ENCODE measurements around the gene POLR2A. TPM values are rescaled to one million over a fixed set of nuclear protein-coding genes. Genes with fewer than 3 reads are reported as not detected.

Gene POLR2A
- total and polyA plus RNA-seq, 4 donors, result 13.3 to 54.4 (median 34.8) TPM

GRCh38 chr17:7467498-7467897 lies 16.7 kb upstream of the POLR2A start:
- H3K27me3 ChIP-seq (ENCODE audit: control insufficient read depth in 4 of 4, insufficient read depth in 4 of 4, low read length in 3 of 4), result no peaks in the 10 kb centered on the region
- H3K9ac ChIP-seq (ENCODE audit: low read depth in 1 of 2, low read length in 2 of 2), result no peak overlapping the region
- no peaks in the 10 kb centered on the region for H3K9me3 ChIP-seq (ENCODE audit: control insufficient read depth in 4 of 4, low read length in 3 of 4)
- peak overlapping the region in 1 of 2 donors; percentile 46 for H3K27ac ChIP-seq (ENCODE audit: low read depth in 1 of 2, low read length in 2 of 2)
- H3K4me1 ChIP-seq (ENCODE audit: control insufficient read depth in 4 of 4, insufficient read depth in 4 of 4, low read length in 3 of 4), result peaks cover 0 to 20% (median 12%) of the 10 kb centered on the region in 4 donors
- no peak overlapping the region for H3K4me3 ChIP-seq (ENCODE audit: low read depth in 1 of 3, low read length in 3 of 3)
- H3K36me3 ChIP-seq (ENCODE audit: control insufficient read depth in 4 of 4, insufficient read depth in 3 of 4, low read depth in 1 of 4, low read length in 3 of 4), result peaks cover 0 to 8% (median 3%) of the 10 kb centered on the region in 4 donors
- no peak for DNase-seq (ENCODE audit: low spot score)
- TF ChIP-seq HNF4A (conservative IDR thresholded peaks at IDR 0.05) (no peak), GABPA (IDR thresholded peaks at IDR 0.05 in 1 of 2, conservative IDR thresholded peaks at IDR 0.05 in 1 of 2) (no peak), HNF4G (IDR thresholded peaks at IDR 0.05) (no peak), FOXA2 (IDR thresholded peaks at IDR 0.05) (no peak), NR2F2 (IDR thresholded peaks at IDR 0.05) (no peak), YY1 (IDR thresholded peaks at IDR 0.05) (no peak), FOXA1 (IDR thresholded peaks at IDR 0.05) (no peak)
- TF ChIP-seq, protein P1, sequence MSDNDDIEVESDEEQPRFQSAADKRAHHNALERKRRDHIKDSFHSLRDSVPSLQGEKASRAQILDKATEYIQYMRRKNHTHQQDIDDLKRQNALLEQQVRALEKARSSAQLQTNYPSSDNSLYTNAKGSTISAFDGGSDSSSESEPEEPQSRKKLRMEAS (IDR thresholded peaks at IDR 0.05), result no peak
- 85% methylated on average over 3 of the region's 3 CpGs for WGBS

GRCh38 chr17:7468290-7468689 lies 15.9 kb upstream of the POLR2A start:
- Histone ChIP-seq H3K27me3 (ENCODE audit: control insufficient read depth in 4 of 4, insufficient read depth in 4 of 4, low read length in 3 of 4) (no peaks in the 10 kb centered on the region), H3K27ac (ENCODE audit: low read depth in 1 of 2, low read length in 2 of 2) (no peak overlapping the region), H3K36me3 (ENCODE audit: control insufficient read depth in 4 of 4, insufficient read depth in 3 of 4, low read depth in 1 of 4, low read length in 3 of 4) (peaks cover 0 to 7% (median 1%) of the 10 kb centered on the region in 4 donors), H3K9ac (ENCODE audit: low read depth in 1 of 2, low read length in 2 of 2) (no peak overlapping the region), H3K9me3 (ENCODE audit: control insufficient read depth in 4 of 4, low read length in 3 of 4) (no peaks in the 10 kb centered on the region), H3K4me1 (ENCODE audit: control insufficient read depth in 4 of 4, insufficient read depth in 4 of 4, low read length in 3 of 4) (peaks cover 0 to 20% (median 12%) of the 10 kb centered on the region in 4 donors), H3K4me3 (ENCODE audit: low read depth in 1 of 3, low read length in 3 of 3) (no peak overlapping the region)
- WGBS, result 96% methylated on average over 11 of the region's 11 CpGs
- no peak for DNase-seq (ENCODE audit: low spot score)
- no peak for TF ChIP-seq ZBTB33 (IDR thresholded peaks at IDR 0.05)
- no peak for TF ChIP-seq TAF1 (conservative IDR thresholded peaks at IDR 0.05)
- TF ChIP-seq SP1 (IDR thresholded peaks at IDR 0.05), result no peak
- TF ChIP-seq FOXA2 (IDR thresholded peaks at IDR 0.05), result no peak
- TF ChIP-seq FOXA1 (IDR thresholded peaks at IDR 0.05), result no peak
- TF ChIP-seq, protein P2, sequence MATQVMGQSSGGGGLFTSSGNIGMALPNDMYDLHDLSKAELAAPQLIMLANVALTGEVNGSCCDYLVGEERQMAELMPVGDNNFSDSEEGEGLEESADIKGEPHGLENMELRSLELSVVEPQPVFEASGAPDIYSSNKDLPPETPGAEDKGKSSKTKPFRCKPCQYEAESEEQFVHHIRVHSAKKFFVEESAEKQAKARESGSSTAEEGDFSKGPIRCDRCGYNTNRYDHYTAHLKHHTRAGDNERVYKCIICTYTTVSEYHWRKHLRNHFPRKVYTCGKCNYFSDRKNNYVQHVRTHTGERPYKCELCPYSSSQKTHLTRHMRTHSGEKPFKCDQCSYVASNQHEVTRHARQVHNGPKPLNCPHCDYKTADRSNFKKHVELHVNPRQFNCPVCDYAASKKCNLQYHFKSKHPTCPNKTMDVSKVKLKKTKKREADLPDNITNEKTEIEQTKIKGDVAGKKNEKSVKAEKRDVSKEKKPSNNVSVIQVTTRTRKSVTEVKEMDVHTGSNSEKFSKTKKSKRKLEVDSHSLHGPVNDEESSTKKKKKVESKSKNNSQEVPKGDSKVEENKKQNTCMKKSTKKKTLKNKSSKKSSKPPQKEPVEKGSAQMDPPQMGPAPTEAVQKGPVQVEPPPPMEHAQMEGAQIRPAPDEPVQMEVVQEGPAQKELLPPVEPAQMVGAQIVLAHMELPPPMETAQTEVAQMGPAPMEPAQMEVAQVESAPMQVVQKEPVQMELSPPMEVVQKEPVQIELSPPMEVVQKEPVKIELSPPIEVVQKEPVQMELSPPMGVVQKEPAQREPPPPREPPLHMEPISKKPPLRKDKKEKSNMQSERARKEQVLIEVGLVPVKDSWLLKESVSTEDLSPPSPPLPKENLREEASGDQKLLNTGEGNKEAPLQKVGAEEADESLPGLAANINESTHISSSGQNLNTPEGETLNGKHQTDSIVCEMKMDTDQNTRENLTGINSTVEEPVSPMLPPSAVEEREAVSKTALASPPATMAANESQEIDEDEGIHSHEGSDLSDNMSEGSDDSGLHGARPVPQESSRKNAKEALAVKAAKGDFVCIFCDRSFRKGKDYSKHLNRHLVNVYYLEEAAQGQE (IDR thresholded peaks at IDR 0.05), result no peak
- TF ChIP-seq RXRA (IDR thresholded peaks at IDR 0.05), result no peak
- no peak for TF ChIP-seq HNF4G (IDR thresholded peaks at IDR 0.05)
- no peak for TF ChIP-seq RAD21 (IDR thresholded peaks at IDR 0.05)
- no peak for TF ChIP-seq YY1 (IDR thresholded peaks at IDR 0.05)
- TF ChIP-seq EGR1 (IDR thresholded peaks at IDR 0.05; ENCODE audit: low read depth in 2 of 2), result no peak
- TF ChIP-seq, protein P3, sequence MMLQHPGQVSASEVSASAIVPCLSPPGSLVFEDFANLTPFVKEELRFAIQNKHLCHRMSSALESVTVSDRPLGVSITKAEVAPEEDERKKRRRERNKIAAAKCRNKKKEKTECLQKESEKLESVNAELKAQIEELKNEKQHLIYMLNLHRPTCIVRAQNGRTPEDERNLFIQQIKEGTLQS (IDR thresholded peaks at IDR 0.05), result no peak
- TF ChIP-seq GABPA (IDR thresholded peaks at IDR 0.05 in 1 of 2, conservative IDR thresholded peaks at IDR 0.05 in 1 of 2), result no peak
- TF ChIP-seq, protein P4, sequence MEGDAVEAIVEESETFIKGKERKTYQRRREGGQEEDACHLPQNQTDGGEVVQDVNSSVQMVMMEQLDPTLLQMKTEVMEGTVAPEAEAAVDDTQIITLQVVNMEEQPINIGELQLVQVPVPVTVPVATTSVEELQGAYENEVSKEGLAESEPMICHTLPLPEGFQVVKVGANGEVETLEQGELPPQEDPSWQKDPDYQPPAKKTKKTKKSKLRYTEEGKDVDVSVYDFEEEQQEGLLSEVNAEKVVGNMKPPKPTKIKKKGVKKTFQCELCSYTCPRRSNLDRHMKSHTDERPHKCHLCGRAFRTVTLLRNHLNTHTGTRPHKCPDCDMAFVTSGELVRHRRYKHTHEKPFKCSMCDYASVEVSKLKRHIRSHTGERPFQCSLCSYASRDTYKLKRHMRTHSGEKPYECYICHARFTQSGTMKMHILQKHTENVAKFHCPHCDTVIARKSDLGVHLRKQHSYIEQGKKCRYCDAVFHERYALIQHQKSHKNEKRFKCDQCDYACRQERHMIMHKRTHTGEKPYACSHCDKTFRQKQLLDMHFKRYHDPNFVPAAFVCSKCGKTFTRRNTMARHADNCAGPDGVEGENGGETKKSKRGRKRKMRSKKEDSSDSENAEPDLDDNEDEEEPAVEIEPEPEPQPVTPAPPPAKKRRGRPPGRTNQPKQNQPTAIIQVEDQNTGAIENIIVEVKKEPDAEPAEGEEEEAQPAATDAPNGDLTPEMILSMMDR (IDR thresholded peaks at IDR 0.05; ENCODE audit: low read depth, low read length, missing input control), result no peak
- no peak for TF ChIP-seq NR2F2 (IDR thresholded peaks at IDR 0.05)
- TF ChIP-seq JUND (IDR thresholded peaks at IDR 0.05), result no peak
- TF ChIP-seq, protein P1 (IDR thresholded peaks at IDR 0.05), result no peak

All from liver (tissue), 9 donors.